HG02610 (cell line): ENCODE measurements around the gene FAM114A1.

Source experiments
- ATAC-seq: cut with Tn5 transposase; IDR thresholded peaks from one replicate; pipeline ENCODE4 v1.9.1; 2021; ENCODE audit warnings: mild to moderate bottlenecking, moderate library complexity; ENCODE audit not compliant: unreplicated experiment

The FAM114A1 gene

GRCh38 chr4:38857354-38858096 lies 10.1 kb upstream of the FAM114A1 start:
- ATAC-seq: peak; percentile 81

DNA sequence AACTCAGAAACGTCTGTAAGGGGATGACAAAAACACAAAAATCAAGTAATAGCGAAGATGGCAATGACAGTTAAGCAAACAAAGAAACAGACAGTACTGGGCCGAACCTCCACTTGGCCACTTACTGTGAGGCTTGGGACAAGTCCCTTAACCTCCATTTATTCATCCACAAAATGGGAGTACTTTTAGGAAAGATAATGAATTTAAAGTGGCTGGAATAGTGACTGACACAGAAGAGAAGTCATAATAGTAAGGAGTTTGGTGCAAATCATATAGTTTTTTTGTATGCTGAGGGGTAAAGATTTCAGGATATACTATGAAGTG lies 9.5 kb upstream of the FAM114A1 start:
- ATAC-seq: no peak

DNA sequence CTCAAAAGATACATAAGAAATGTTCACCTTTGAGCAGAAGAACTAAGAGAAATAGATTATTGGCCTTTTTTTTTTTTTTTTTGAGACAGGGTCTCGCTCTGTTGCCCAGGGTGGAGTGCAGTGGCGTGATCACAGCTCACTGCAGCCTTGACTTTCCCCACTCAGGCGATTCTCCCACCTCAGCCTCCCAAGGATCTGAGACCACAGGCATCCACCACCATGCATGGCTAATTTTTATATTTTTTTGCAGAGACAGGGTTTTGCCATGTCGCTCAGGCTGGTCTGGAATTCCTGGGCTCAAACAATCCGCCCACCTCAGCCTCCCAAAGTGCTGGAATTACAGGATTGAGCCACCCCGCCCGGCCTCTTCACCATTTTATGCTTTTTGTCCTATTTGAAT lies 8.1 kb upstream of the FAM114A1 start:
- no peak for ATAC-seq

DNA sequence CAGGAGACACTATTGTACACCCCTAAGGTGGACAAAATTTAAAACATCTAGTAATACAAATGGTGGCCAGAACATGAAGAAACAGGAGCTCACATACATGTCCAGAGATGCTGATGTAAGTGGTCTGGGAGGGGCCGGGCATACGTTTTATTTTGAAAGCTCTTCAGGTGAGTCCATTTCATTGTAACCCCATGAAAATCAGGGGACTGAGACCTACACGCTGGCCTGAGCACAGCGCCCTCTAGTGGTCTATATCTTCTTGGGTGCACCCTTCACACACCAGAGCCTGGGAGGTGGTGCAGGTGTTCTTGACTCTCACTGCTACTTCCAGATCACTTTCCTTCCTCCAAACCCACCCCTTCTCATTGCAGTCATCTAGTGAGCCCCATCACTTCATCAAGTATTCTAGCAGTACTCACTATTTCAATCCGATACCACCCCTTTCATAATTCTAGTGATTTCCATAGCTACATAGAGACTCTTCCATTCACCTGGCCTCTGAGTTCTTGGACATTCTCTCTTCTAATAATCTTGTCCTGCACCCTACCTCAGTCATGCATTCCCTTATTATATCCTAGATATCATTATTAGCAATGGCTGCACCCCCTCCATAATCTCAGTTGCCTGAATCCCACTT lies 6.7 kb upstream of the FAM114A1 start:
- ATAC-seq: no peak

DNA sequence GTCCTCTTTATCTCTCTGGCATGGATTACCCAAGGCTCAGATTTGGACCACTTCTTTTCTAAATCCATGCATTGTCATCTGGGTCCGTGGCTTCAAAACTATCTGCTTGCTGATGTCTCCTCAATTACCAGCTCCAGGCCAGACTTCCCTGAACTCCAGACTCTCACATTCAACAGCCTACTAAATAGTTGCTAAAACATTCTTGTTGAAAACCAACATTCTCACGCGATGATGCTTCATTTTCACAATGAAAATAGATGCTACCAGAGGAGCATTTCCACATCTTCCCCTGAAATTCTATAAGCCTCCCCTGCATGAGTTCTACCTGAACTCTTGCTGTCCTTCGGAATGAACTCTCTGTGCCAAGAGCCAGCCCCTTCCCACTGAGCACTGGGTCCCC lies 5.8 kb upstream of the FAM114A1 start:
- ATAC-seq: no peak

DNA sequence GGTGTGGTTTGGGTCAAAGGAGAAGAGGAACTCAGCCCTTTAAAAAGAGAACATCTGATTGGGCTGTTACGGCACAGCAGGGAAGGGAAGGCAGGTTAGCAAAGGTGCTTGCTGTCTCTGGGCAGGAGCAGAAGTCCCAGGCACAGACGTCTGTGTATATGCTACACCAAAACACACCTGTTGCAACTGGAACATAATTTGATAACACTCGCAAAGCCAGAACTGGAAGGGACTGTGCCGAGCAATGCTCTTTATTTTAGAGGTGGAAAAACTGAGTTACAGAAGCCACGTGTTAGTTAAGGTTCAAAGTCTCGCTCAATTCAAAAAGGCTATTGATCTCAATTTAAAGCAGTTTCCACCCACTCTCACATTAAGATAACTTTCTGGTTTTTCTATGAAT lies 2.2 kb upstream of the FAM114A1 start:
- no peak for ATAC-seq

DNA sequence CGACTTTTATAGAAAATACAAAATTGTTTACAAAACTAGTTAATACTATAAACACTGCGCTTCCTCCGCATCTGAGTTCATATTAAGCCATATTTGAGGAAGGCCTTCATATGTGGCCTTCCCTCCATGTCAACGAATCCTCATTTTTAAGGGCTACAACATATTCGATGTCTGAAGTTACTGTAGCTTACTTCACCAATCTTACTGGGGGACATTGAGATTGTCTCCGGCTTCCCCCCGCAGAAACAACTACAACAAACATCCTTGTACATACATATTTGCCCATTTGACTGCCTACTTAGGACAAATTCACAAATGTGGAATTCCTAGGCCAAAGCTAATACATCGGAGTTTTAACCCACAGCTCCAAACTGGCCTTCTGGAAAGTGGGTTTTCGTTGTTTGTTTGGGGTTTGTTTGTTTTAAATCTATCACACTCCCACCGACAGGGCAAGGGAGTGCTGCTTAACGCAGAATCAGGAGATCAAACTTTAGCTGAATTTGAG lies 581 bp upstream of the FAM114A1 start:
- ATAC-seq: no peak

- ATAC-seq: no peak
Observed at GRCh38 chr4:38868059-38868960, 704 bp downstream of the FAM114A1 start.

DNA sequence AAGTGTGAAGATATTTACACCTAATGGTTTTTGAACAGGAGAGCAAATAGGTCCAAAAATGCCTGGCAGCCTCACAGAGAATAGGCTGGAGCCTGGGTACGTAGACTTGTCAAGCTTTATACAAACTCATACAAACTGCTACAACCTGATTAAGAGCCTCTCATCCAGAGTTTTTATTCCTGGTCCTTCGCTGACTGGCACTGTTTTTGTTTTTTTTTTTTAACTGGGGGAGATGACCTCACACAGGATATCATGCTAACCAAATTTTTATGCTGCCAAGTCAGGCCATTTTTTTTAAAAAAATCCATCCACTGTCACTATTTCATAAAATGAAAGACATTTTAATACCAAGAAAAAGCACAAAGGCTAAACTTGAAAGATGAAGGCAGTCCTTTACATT lies 1.9 kb downstream of the FAM114A1 start:
- no peak for ATAC-seq

DNA sequence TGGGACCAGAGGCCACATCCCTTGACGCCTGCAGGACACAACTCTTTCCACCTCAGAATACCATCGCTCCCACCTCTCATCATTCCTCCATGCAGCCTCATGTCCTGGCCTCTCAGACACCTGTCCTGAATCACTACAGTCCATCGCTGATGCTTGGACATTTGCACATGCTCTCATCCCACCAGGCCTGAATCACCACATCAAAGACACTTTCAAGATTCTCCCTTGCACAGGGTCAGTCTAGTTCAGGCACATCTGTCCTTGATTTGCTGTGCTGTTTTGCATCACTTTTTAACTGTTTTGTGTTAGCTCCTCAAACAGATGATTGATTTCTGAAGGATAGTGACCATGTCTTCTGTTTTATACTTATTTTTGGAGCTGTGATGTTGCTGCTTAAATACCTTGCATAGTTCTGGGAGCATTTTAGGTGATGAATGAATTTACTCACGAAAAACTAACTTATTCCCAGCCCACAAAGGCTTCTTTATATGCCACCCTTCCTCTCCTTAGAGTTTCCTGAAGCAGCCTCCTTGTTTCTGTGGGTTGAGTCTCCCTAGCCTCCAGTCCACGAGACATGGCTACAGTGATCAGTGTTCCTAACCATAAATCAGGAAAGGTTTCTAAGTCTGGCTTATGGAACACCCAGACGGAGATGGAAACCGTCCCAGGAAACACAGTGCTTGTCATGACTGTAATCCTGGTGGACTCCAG lies 2.6 kb downstream of the FAM114A1 start:
- ATAC-seq: no peak

DNA sequence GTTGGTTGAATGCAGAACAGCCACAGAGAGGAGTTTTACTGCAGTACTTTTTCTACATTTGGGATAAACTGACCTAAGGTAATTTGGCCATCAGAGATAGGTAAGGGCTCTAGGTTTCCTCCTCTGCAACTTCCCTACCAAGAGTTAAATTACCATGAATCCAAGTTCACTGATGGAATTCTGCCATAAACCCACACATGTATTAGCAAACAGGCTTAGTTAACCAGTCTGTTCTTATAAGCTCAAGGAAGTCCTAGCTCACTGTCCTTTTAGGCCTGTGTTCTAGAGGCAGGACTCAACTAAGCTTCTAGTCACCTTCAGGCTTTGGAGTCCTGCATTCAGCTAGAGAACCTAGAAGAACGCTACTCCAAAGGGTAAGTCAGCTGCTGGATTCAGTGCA lies 4.0 kb downstream of the FAM114A1 start:
- ATAC-seq: no peak

DNA sequence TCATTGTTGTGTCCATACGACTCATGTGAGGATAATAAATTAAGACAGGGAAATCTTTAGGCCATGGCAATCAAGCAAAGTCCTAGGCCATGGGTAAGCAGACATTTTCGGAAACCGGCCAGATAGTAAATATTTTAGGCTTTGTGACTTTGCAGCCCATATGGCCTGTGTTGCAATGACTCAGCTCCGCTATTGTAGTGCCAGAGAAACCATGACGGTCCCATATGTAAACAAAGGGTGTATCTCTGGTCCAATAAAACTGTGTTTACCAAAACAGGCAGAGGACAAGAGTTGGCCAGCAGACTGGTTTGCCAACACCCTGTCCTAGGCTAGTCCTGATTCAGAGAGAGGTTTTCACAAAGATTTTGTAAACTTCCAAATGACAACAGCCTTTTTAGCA lies 5.0 kb downstream of the FAM114A1 start:
- no peak for ATAC-seq

GRCh38 chr4:38873290-38873944 lies 5.8 kb downstream of the FAM114A1 start:
- ATAC-seq: no peak

DNA sequence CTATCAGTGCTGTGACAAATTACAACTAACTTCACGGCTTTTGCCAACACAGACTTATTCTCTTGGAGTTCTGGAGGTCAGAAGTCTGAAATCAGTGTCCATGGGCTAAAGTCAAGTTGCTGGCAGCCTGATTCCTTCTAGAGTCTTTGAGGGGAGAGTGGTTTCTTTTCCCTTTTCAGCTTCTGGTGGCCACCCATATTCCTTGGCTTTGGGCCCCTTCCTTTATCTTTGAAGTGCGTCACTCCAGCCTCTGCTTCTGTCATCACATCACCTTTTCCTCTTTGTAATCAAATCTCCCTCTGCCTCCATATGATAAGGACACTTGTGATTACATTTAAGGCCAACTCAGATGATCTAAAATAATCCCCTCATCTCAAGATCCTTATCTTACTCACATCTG lies 9.0 kb downstream of the FAM114A1 start:
- no peak for ATAC-seq

GRCh38 chr4:38884254-38884653 lies 16.6 kb downstream of the FAM114A1 start:
- no peak for ATAC-seq

- peak; percentile 66 for ATAC-seq
Observed at GRCh38 chr4:38889143-38889542, 21.5 kb downstream of the FAM114A1 start.

DNA sequence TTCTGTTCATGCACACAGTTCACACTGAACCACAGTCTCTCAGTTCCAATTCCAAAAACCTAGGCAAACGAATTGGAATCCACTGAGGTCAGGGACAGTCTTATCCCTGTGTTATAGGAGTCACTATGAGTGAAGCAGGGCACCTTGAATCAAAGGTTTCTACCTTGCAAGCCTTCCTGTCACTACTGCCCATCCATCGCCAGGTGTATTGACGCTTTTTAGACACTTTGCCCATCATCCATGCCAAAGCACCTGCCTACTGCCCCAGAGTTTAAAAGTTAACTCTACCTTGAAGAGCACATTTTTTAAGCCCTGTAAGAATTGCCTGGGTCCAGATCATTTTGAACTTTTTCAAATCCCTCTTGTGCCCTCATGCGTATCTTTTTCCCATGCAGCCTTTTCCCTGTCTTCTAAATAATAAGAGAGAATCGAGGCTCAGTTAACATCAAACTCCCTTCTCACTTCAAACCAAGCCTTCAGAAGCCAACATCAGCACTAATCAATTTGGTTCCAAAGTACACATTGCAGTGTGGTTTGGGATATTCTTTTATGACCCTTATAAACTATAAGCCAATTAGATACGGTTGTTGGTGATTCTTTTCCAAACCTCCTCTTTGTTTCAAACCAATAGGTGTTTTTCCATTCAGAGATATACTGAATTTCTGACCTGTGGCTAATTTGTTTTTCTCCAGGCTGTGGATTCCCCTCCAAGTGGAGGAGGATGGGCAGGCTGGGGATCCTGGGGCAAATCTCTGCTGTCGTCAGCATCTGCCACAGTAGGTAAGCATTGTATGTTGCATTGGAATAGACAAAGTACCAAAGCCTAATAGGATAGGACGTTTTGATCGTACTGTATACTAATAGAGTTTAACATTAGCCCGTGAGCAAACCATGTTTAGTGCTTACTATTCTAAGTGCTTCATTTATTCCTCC lies 23.7 kb downstream of the FAM114A1 start:
- no peak for ATAC-seq

DNA sequence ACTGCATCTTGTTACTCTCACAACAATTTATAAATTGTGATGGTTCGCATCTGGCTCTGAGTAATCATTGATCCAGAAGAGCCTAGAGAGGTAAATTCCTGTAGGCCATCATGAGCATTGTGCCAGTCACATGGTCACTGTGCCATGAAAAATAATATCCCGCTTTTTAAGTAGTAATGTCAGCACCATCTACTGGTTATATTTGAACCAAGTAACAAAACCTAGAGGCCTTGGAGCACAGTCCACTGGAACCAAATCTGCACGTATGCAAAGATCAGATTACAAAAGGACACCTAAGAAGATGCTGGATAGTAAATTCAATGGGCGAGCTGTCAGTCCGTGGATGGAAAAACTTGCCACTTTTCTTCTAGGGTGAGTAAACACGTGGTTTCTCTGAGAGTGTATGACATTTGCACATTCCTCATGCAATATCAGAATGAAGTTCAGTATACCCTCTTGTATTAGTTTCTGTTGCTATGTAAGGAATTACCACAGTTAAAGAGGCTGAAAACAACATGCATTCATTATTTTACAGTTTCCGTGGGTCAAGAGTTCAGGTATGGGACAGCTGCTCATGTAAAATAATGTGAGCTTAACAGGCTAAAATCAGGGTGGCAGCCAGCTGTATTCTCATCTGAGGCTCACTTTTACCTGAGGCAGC lies 26.8 kb downstream of the FAM114A1 start:
- ATAC-seq: no peak

GRCh38 chr4:38896940-38897339 lies 29.3 kb downstream of the FAM114A1 start:
- ATAC-seq: no peak
